Common myeloid progenitor, CD34-positive (primary cell): Measurements from ENCODE around the gene FAIM.

ENCODE experiments used
- CTCF ChIA-PET: fragments of 350-600 bp; sonication (Branson Sonifier 250); formaldehyde crosslinking; loops from one replicate; lab custom pipeline; 2021; ENCODE audit warnings: antibody characterized with exemption; lab: Charles Lee
- POLR2A ChIA-PET: fragments of 350-600 bp; sonication (Branson Sonifier 250); formaldehyde crosslinking; loops from one replicate; lab custom pipeline; 2021; ENCODE audit warnings: antibody characterized with exemption; lab: Charles Lee
- DNase-seq, 3 donors: peaks; one replicate each; pipeline versions ENCODE4 v3.0.0 to v3.0.0-alpha.2; 2013
- H3K27ac ChIP-seq, 2 experiments: 1 replicate in 1 of 2; 2 replicates in 1 of 2; pipeline ENCODE4 v1.7.0; 2013; ENCODE audit warnings: inconsistent platforms in 2 of 2, low read length in 2 of 2, mild to moderate bottlenecking in 2 of 2, low read depth in 1 of 2, moderate library complexity in 1 of 2; ENCODE audit not compliant: severe bottlenecking in 2 of 2, insufficient read depth in 1 of 2, poor library complexity in 1 of 2
- H3K27me3 ChIP-seq, 5 experiments: replicated peaks in 2 of 5; 1 replicate in 3 of 5; 2 replicates in 2 of 5; pipeline versions ENCODE4 v1.6.1 to v1.7.0; 2013; ENCODE audit warnings: low read length in 4 of 5, mild to moderate bottlenecking in 2 of 5, moderate library complexity in 2 of 5, inconsistent platforms in 1 of 5; ENCODE audit not compliant: insufficient read depth in 5 of 5, control insufficient read depth in 4 of 5
- H3K36me3 ChIP-seq, 4 experiments: 1 replicate in 2 of 4; 2 replicates in 2 of 4; pipeline versions ENCODE4 v1.6.1 to v1.7.0; 2013; ENCODE audit warnings: low read length in 3 of 4, control low read depth in 1 of 4, mild to moderate bottlenecking in 1 of 4; ENCODE audit not compliant: control insufficient read depth in 4 of 4, insufficient read depth in 4 of 4
- H3K4me1 ChIP-seq, 4 experiments: 1 replicate in 3 of 4; 2 replicates in 1 of 4; pipeline versions ENCODE4 v1.6.1 to v1.7.1; 2013; ENCODE audit warnings: low read length in 3 of 4, mild to moderate bottlenecking in 3 of 4, control low read depth in 1 of 4, inconsistent platforms in 1 of 4, moderate library complexity in 1 of 4; ENCODE audit not compliant: control insufficient read depth in 4 of 4, insufficient read depth in 4 of 4; ENCODE audit errors: control extremely low read depth in 1 of 4
- H3K4me3 ChIP-seq, 7 experiments: 1 replicate in 4 of 7; 2 replicates in 3 of 7; pipeline versions ENCODE4 v1.5.1 to v1.7.0; 2013; ENCODE audit warnings: mild to moderate bottlenecking in 7 of 7, low read length in 6 of 7, moderate library complexity in 6 of 7, inconsistent platforms in 2 of 7, low read depth in 2 of 7, control low read depth in 1 of 7; ENCODE audit not compliant: insufficient read depth in 4 of 7, control insufficient read depth in 1 of 7; ENCODE audit errors: extremely low read depth in 1 of 7
- H3K9me3 ChIP-seq, 5 experiments: 1 replicate in 4 of 5; 2 replicates in 1 of 5; pipeline versions ENCODE4 v1.6.1 to v1.7.1; 2013; ENCODE audit warnings: low read length in 4 of 5, mild to moderate bottlenecking in 2 of 5, inconsistent platforms in 1 of 5, low read depth in 1 of 5, moderate library complexity in 1 of 5; ENCODE audit not compliant: control insufficient read depth in 4 of 5, insufficient read depth in 2 of 5; ENCODE audit errors: control extremely low read depth in 1 of 5
- WGBS: methylation state at CpG from one replicate; pipeline ENCODE4 v1.1.5; 2013; ENCODE audit not compliant: insufficient coverage; 5-methylcytosine and 5-hydroxymethylcytosine counted together

FAIM gene

GRCh38 chr3:138646008-138646407 lies 37.4 kb downstream of the FAIM start:
- ChIA-PET CTCF (no interaction called here), POLR2A (no interaction called here)
- H3K36me3 ChIP-seq = peaks cover 14 to 21% (median 16%) of the 10 kb centered on the region in 4 experiments
- H3K27ac ChIP-seq = no peak overlapping the region
- H3K9me3 ChIP-seq = peaks cover 8 to 41% (median 22%) of the 10 kb centered on the region in 5 experiments
- no peak overlapping the region for H3K4me3 ChIP-seq
- no peaks in the 10 kb centered on the region for H3K4me1 ChIP-seq
- DNase-seq = no peak
- H3K27me3 ChIP-seq = no peaks in the 10 kb centered on the region

GRCh38 chr3:138646513-138646912 lies 37.9 kb downstream of the FAIM start:
- no peak overlapping the region for H3K4me3 ChIP-seq
- DNase-seq = peak in 2 of 3 donors; percentile 39 to 60
- no peak overlapping the region for H3K27ac ChIP-seq
- H3K27me3 ChIP-seq = no peaks in the 10 kb centered on the region
- ChIA-PET CTCF (no interaction called here), POLR2A (no interaction called here)
- no peaks in the 10 kb centered on the region for H3K4me1 ChIP-seq
- peaks cover 15 to 24% (median 18%) of the 10 kb centered on the region in 4 experiments for H3K36me3 ChIP-seq
- H3K9me3 ChIP-seq = peaks cover 8 to 41% (median 22%) of the 10 kb centered on the region in 5 experiments

- ChIA-PET CTCF (no interaction called here), POLR2A (no interaction called here)
- H3K9me3 ChIP-seq = peaks cover 8 to 33% (median 18%) of the 10 kb centered on the region in 5 experiments
- H3K27ac ChIP-seq = no peak overlapping the region
- DNase-seq = no peak
- H3K27me3 ChIP-seq = no peaks in the 10 kb centered on the region
- peak overlapping the region in 1 of 7 experiments; percentile 39 for H3K4me3 ChIP-seq
- H3K4me1 ChIP-seq = no peaks in the 10 kb centered on the region
- WGBS = 96% methylated on average over 4 of the region's 5 CpGs
- H3K36me3 ChIP-seq = peaks cover 25 to 50% (median 29%) of the 10 kb centered on the region in 4 experiments
Measured at GRCh38 chr3:138649134-138649533, 40.6 kb downstream of the FAIM start.

GRCh38 chr3:138653567-138653966 lies 45.0 kb downstream of the FAIM start:
- DNase-seq = no peak
- H3K27ac ChIP-seq = no peak overlapping the region
- H3K27me3 ChIP-seq = no peaks in the 10 kb centered on the region
- H3K36me3 ChIP-seq = peaks cover 28 to 76% (median 45%) of the 10 kb centered on the region in 4 experiments
- H3K4me1 ChIP-seq = no peaks in the 10 kb centered on the region
- POLR2A ChIA-PET = no interaction called here
- CTCF ChIA-PET = interaction anchor here (1.1 kb wide), 1 partner anchor 10 kb away, joined by 4 read pairs; no protein-coding TSS in a partner anchor
- H3K4me3 ChIP-seq = no peak overlapping the region
- H3K9me3 ChIP-seq = peaks cover 0 to 16% (median 14%) of the 10 kb centered on the region in 5 experiments

GRCh38 chr3:138657508-138657907 lies 48.9 kb downstream of the FAIM start:
- ChIA-PET POLR2A (no interaction called here), CTCF (no interaction called here)
- peaks cover 13 to 48% (median 37%) of the 10 kb centered on the region in 4 experiments for H3K36me3 ChIP-seq

GRCh38 chr3:138668107-138668506 lies 59.5 kb downstream of the FAIM start:
- H3K4me3 ChIP-seq = no peak overlapping the region
- H3K4me1 ChIP-seq = peaks cover 0 to 19% (median 0%) of the 10 kb centered on the region in 4 experiments
- WGBS = no CpG with 5 or more reads among the region's 1 CpG
- H3K9me3 ChIP-seq = peaks cover 0 to 1% (median 0%) of the 10 kb centered on the region in 5 experiments
- H3K27me3 ChIP-seq = no peaks in the 10 kb centered on the region
- peaks cover 14 to 26% (median 20%) of the 10 kb centered on the region in 4 experiments for H3K36me3 ChIP-seq
- ChIA-PET CTCF (interaction anchor here (0.6 to 1.4 kb wide), 3 partner anchors 26 to 37 kb away, joined by 3 to 4 read pairs (median 3); no protein-coding TSS in a partner anchor), POLR2A (no interaction called here)
- no peak for DNase-seq
- no peak overlapping the region for H3K27ac ChIP-seq

More at GRCh38 chr3:138657508-138657907, 48.9 kb downstream of the FAIM start:
- H3K4me1 ChIP-seq = no peaks in the 10 kb centered on the region
- H3K4me3 ChIP-seq = no peak overlapping the region
- no peaks in the 10 kb centered on the region for H3K9me3 ChIP-seq
- H3K27ac ChIP-seq = no peak overlapping the region
- DNase-seq = no peak
- WGBS = no CpG with 5 or more reads among the region's 2 CpGs
- no peaks in the 10 kb centered on the region for H3K27me3 ChIP-seq

- no peak for DNase-seq
- Histone ChIP-seq H3K9me3 (peaks cover 0 to 13% (median 5%) of the 10 kb centered on the region in 5 experiments), H3K27ac (no peak overlapping the region), H3K27me3 (no peaks in the 10 kb centered on the region), H3K4me3 (no peak overlapping the region), H3K36me3 (peaks cover 3 to 30% (median 19%) of the 10 kb centered on the region in 4 experiments), H3K4me1 (peaks cover 0 to 19% (median 0%) of the 10 kb centered on the region in 4 experiments)
- ChIA-PET CTCF (interaction anchor here (1.2 to 1.6 kb wide), 4 partner anchors 12 to 253 kb away, joined by 4 to 9 read pairs (median 4); no protein-coding TSS in a partner anchor), POLR2A (no interaction called here)
Measured at GRCh38 chr3:138670407-138670806, 61.8 kb downstream of the FAIM start.
